Thoracic aorta (tissue), 2 donors: ENCODE data around the gene HSFX2. TPM values are rescaled to one million over a fixed set of nuclear protein-coding genes. Genes with fewer than 3 reads are reported as not detected.
"Not testable (repeated sequence)": the region's sequence is repeated elsewhere in the genome, so short reads cannot be mapped to it uniquely, and the experiment has no call there.

Experiments used
- ATAC-seq: fragments of 150-250 bp; one replicate; pipeline ENCODE4 v1.8.0; 2017; ENCODE audit warnings: low read depth; ENCODE audit not compliant: insufficient number of reproducible peaks, low FRiP score
- DNase-seq: peaks from one replicate; pipeline ENCODE4 v3.0.0-alpha.2; 2020; ENCODE audit warnings: low spot score
- H3K27ac ChIP-seq, 2 donors: fragments of 200-600 bp; sonication (generic); 1 replicate in 1 of 2; 2 replicates in 1 of 2; pipeline ENCODE4 v1.5.1; 2016; ENCODE audit warnings: mild to moderate bottlenecking in 2 of 2, moderate library complexity in 2 of 2
- H3K27me3 ChIP-seq: fragments of 200-600 bp; sonication (generic); replicated peaks from 2 replicates; pipeline ENCODE4 v1.6.0; 2016; ENCODE audit warnings: mild to moderate bottlenecking; ENCODE audit not compliant: insufficient read depth
- H3K36me3 ChIP-seq: fragments of 200-600 bp; sonication (generic); one replicate; pipeline ENCODE4 v1.5.1; 2016
- H3K4me1 ChIP-seq, 2 donors: fragments of 200-600 bp; sonication (generic); 1 replicate in 1 of 2; 2 replicates in 1 of 2; pipeline versions ENCODE4 v1.5.1 to v1.6.0; 2016; ENCODE audit warnings: low read depth in 2 of 2, mild to moderate bottlenecking in 1 of 2; ENCODE audit not compliant: control insufficient read depth in 1 of 2
- H3K4me3 ChIP-seq: fragments of 200-600 bp; sonication (generic); 2 replicates; pipeline ENCODE4 v1.5.1; 2016; ENCODE audit warnings: mild to moderate bottlenecking
- H3K9me3 ChIP-seq: fragments of 200-600 bp; sonication (generic); 2 replicates; pipeline ENCODE4 v1.5.1; 2016
- CTCF ChIP-seq: fragments of 200-600 bp; sonication (generic); IDR thresholded peaks from one replicate; pipeline ENCODE4 v1.5.1; 2019; ENCODE audit warnings: antibody characterized with exemption
- total RNA-seq, 2 donors: library from RNA; depleted of rRNA; stranded (reverse); fragments of >200 nt; gene quantifications; one replicate each; pipeline versions ENCODE4 v1.1.0 to v1.2.3, GENCODE V29; 2016

Gene HSFX2
- total RNA-seq, 2 donors from 2014 or later = 0.54 to 1.3 TPM

- no peak for TF ChIP-seq CTCF
- H3K27ac ChIP-seq = no peak overlapping the region
- ATAC-seq (no peak), DNase-seq (no peak)
- H3K36me3 ChIP-seq = no peaks in the 10 kb centered on the region
- H3K4me3 ChIP-seq = no peak overlapping the region
- H3K9me3 ChIP-seq = no peaks in the 10 kb centered on the region
- H3K4me1 ChIP-seq = peaks cover 0 to 6% of the 10 kb centered on the region in 2 donors
- H3K27me3 ChIP-seq = no peaks in the 10 kb centered on the region
Measured at GRCh38 chrX:149610511-149610910, 15.4 kb upstream of the HSFX2 start.

- Histone ChIP-seq H3K27me3 (no peaks in the 10 kb centered on the region), H3K4me1 (peaks cover 0 to 6% of the 10 kb centered on the region in 2 donors), H3K4me3 (no peak overlapping the region), H3K36me3 (no peaks in the 10 kb centered on the region), H3K27ac (no peak overlapping the region), H3K9me3 (no peaks in the 10 kb centered on the region)
- no peak for TF ChIP-seq CTCF
- DNase-seq = no peak
- no peak for ATAC-seq
Measured at GRCh38 chrX:149607699-149608098, 12.6 kb upstream of the HSFX2 start.

DNA sequence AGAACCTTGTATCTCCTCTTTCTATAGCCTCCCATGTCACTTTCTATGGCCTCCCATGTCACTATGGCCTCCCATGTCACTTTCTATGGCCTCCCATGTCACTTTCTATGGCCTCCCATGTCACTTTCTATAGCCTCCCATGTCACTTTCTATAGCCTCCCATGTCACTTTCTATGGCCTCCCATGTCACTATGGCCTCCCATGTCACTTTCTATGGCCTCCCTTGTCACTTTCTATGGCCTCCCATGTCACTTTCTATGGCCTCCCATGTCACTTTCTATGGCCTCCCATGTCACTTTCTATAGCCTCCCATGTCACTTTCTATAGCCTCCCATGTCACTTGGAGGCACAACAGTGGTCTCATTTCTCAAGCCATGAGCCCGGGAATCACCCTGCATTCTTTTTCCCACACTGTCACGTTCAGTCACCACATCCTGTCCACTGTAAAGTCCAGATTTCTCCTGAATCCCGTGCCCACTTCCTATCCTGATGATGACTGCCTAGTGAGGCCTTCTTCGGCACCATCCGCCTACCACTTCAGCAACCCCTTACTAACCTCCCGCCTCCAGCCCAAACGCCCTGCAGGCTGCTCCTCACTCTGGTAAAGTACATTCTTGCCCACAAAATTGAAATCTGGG, 10.3 kb upstream of the HSFX2 start:
- not testable (repeated sequence) for ATAC-seq, DNase-seq, H3K9me3 ChIP-seq, H3K4me1 ChIP-seq, H3K27ac ChIP-seq, H3K4me3 ChIP-seq, H3K36me3 ChIP-seq, H3K27me3 ChIP-seq

GRCh38 chrX:149598603-149599002, 3.5 kb upstream of the HSFX2 start:
- not testable (repeated sequence) for H3K4me3 ChIP-seq, H3K36me3 ChIP-seq, H3K27ac ChIP-seq, H3K9me3 ChIP-seq, H3K4me1 ChIP-seq, ATAC-seq, H3K27me3 ChIP-seq, DNase-seq

DNA sequence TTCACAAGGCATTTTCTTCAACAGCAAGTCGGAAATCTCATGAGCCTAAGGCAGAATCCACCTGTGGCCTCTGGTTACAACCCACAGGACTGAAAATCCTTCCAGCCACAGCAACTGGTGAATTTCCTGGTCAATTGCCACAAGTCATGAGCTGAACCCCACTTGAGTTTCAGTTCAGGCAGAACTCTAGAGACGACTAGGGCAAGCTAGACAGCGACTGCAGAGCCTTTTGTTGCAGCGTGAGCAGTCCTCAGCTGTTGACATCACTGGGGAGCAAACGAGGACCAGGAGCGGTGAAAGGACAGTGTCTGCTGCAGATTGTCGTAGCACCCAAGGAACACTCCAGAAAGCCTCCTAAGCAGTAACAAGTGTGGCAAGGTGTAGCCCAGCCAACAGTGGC, 829 bp upstream of the HSFX2 start:
- H3K9me3 ChIP-seq, DNase-seq, H3K4me1 ChIP-seq, H3K4me3 ChIP-seq, H3K36me3 ChIP-seq, H3K27ac ChIP-seq, H3K27me3 ChIP-seq, ATAC-seq: not testable (repeated sequence)

DNA sequence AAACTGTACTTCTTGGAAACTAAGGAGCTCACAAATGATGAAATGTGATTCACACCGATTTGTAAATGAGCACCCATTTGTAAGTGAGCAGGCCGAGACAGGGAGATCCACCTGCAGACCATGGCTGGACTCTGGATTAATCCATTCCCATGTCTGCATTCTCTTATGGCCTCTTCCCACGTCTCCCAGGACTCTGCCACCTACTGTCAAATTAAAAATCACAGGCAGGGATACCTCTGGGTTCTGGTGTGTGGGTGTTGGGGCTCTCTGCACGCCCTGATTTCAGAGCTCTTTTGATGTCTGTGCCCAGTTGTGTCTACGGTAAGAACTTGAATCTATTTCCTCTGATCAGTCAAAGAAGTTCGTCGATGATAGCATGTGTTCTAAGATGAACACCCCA, 4.1 kb downstream of the HSFX2 start:
- not testable (repeated sequence) for H3K27ac ChIP-seq, H3K4me3 ChIP-seq, DNase-seq, H3K27me3 ChIP-seq, ATAC-seq, H3K4me1 ChIP-seq, H3K9me3 ChIP-seq, H3K36me3 ChIP-seq

- ATAC-seq, H3K9me3 ChIP-seq, H3K27ac ChIP-seq, H3K4me3 ChIP-seq, DNase-seq, H3K27me3 ChIP-seq, H3K4me1 ChIP-seq, H3K36me3 ChIP-seq: not testable (repeated sequence)
Measured at GRCh38 chrX:149587359-149587758, 7.8 kb downstream of the HSFX2 start, which contains the start of gene MAGEA9B. Gene MAGEA9B (minus strand): TSS chrX:149587459. CDS start chrX:149583179, 4,280 bp downstream.

DNA sequence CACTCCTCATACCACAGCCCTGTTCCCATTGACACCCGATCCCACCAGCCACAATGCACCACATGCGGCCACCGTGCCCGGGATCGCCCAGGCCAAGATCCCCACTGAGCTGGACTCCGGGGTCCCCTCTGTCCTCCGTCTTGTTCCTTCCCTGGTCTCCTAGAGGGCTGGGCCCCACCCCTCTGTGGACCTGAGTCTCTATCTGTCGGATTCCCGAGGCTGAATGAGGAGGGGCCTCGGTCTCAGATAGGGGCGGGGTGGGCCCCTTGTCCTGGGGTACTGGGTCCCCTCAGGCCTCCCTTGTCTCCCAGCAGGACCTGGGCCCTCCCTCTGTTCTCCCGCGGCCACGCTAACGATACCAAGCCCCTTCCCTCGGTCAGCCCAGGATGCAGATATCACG, 9.5 kb downstream of the HSFX2 start:
- H3K4me1 ChIP-seq, H3K9me3 ChIP-seq, ATAC-seq, H3K27me3 ChIP-seq, DNase-seq, H3K4me3 ChIP-seq, H3K27ac ChIP-seq, H3K36me3 ChIP-seq: not testable (repeated sequence)

GRCh38 chrX:149573456-149573855, 21.7 kb downstream of the HSFX2 start:
- not testable (repeated sequence) for H3K4me1 ChIP-seq, H3K4me3 ChIP-seq, H3K36me3 ChIP-seq, H3K27me3 ChIP-seq, ATAC-seq, H3K27ac ChIP-seq, H3K9me3 ChIP-seq, DNase-seq
